Thyroid gland (tissue), 4 donors: ENCODE results near the gene E2F1.

Experiments used
- CTCF ChIP-seq, 6 experiments: fragments of 200-600 bp in 3 of 6; fragments of 450-650 bp in 3 of 6; sonication (generic) in 3 of 6; IDR thresholded peaks; one replicate each; pipeline ENCODE4 v1.5.1; 2016 to 2019; ENCODE audit warnings: antibody characterized with exemption in 6 of 6, mild to moderate bottlenecking in 2 of 6, inconsistent platforms in 1 of 6, moderate library complexity in 1 of 6
- POLR2A ChIP-seq, 2 donors: fragments of 450-650 bp; IDR thresholded peaks; one replicate each; pipeline ENCODE4 v1.6.1; 2017; ENCODE audit warnings: antibody characterized with exemption in 2 of 2, mild to moderate bottlenecking in 2 of 2, moderate library complexity in 1 of 2

- TF ChIP-seq CTCF (IDR thresholded peaks at IDR 0.05): no peak
- no peak for TF ChIP-seq POLR2A (IDR thresholded peaks at IDR 0.05)
Measured at GRCh38 chr20:33694639-33695012, 8.4 kb upstream of the E2F1 start.
